ENCODE measurements around the gene LRRC8B.

LRRC8B gene

GRCh38 chr1:89646259-89646658 is 121.6 kb downstream of the LRRC8B start:
- H3K4me3 ChIP-seq (ENCODE audit: low read depth, low read length): no peak overlapping the region
- in situ Hi-C loops (cut with HindIII; ENCODE audit: low sequenced_read_pairs): no loop called here
- DNase-seq (ENCODE audit: low read depth, low spot score): no peak
- TF ChIP-seq CTCF (IDR thresholded peaks at IDR 0.05; ENCODE audit: low read depth, low read length): no peak

Data from astrocyte of the spinal cord (primary cell).